Testis (tissue), 2 donors: ENCODE results near the gene UBE2V1.

Experiments
- POLR2A ChIP-seq: fragments of 450-650 bp; IDR thresholded peaks from one replicate; pipeline ENCODE4 v1.6.1; 2017; ENCODE audit warnings: antibody characterized with exemption, mild to moderate bottlenecking, moderate library complexity
- TF ChIP-seq, protein P1 (sequence below), 3 experiments: fragments of 450-650 bp in 2 of 3; fragments of 200-600 bp in 1 of 3; sonication (generic) in 1 of 3; IDR thresholded peaks; one replicate each; pipeline ENCODE4 v1.5.1; 2016 to 2019; ENCODE audit warnings: antibody characterized with exemption in 3 of 3, mild to moderate bottlenecking in 2 of 3, moderate library complexity in 1 of 3

DNA sequence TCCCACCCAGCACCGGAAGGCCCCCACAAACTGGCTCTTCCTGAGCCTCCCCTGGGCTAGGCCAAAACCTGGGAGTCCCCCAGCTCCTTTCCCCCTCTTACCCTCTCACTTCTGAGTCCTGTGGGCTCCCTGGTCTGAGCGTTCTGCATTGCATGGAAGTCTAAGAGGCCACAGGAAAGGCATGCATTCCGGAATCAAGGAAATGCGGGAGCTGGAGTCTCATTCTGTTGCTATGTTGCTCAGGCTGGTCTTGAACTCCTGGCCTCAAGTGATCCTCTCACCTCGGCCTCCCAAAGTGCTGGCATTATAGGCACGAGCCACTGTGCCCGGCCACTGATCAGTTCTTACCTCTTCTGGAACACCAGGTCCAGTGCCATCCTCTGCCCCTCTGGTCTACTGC is 45.9 kb downstream of the UBE2V1 start:
- TF ChIP-seq, protein P1, sequence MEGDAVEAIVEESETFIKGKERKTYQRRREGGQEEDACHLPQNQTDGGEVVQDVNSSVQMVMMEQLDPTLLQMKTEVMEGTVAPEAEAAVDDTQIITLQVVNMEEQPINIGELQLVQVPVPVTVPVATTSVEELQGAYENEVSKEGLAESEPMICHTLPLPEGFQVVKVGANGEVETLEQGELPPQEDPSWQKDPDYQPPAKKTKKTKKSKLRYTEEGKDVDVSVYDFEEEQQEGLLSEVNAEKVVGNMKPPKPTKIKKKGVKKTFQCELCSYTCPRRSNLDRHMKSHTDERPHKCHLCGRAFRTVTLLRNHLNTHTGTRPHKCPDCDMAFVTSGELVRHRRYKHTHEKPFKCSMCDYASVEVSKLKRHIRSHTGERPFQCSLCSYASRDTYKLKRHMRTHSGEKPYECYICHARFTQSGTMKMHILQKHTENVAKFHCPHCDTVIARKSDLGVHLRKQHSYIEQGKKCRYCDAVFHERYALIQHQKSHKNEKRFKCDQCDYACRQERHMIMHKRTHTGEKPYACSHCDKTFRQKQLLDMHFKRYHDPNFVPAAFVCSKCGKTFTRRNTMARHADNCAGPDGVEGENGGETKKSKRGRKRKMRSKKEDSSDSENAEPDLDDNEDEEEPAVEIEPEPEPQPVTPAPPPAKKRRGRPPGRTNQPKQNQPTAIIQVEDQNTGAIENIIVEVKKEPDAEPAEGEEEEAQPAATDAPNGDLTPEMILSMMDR (IDR thresholded peaks at IDR 0.05) = no peak
- TF ChIP-seq POLR2A = no peak
